ENCODE measurements around the gene DSC1.

- TF ChIP-seq, protein P1, sequence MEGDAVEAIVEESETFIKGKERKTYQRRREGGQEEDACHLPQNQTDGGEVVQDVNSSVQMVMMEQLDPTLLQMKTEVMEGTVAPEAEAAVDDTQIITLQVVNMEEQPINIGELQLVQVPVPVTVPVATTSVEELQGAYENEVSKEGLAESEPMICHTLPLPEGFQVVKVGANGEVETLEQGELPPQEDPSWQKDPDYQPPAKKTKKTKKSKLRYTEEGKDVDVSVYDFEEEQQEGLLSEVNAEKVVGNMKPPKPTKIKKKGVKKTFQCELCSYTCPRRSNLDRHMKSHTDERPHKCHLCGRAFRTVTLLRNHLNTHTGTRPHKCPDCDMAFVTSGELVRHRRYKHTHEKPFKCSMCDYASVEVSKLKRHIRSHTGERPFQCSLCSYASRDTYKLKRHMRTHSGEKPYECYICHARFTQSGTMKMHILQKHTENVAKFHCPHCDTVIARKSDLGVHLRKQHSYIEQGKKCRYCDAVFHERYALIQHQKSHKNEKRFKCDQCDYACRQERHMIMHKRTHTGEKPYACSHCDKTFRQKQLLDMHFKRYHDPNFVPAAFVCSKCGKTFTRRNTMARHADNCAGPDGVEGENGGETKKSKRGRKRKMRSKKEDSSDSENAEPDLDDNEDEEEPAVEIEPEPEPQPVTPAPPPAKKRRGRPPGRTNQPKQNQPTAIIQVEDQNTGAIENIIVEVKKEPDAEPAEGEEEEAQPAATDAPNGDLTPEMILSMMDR (IDR thresholded peaks at IDR 0.05; ENCODE audit: poor library complexity) = no peak
- TF ChIP-seq EZH2 (IDR thresholded peaks at IDR 0.05; ENCODE audit: borderline replicate concordance) (no peak), EZH2phosphoT487 (IDR thresholded peaks at IDR 0.05; ENCODE audit: low read depth, severe bottlenecking, unreplicated experiment) (no peak)
Observed at GRCh38 chr18:31112804-31113203, 49.9 kb downstream of the DSC1 start.

Data from hepatocyte (in vitro differentiated cells).